Uterus (tissue), 2 donors: ENCODE results near the gene BCAR3.

Source experiments
- POLR2A ChIP-seq, 2 donors: fragments of 450-650 bp; IDR thresholded peaks; one replicate each; pipeline ENCODE4 v1.6.1; 2016; ENCODE audit warnings: antibody characterized with exemption in 2 of 2, mild to moderate bottlenecking in 1 of 2, moderate library complexity in 1 of 2
- TF ChIP-seq, protein P1 (sequence below), 4 experiments: fragments of 200-600 bp in 2 of 4; fragments of 450-650 bp in 2 of 4; sonication (generic) in 2 of 4; IDR thresholded peaks; one replicate each; pipeline ENCODE4 v1.5.1; 2016 to 2019; ENCODE audit warnings: antibody characterized with exemption in 4 of 4, mild to moderate bottlenecking in 2 of 4, moderate library complexity in 1 of 4

- no peak for TF ChIP-seq POLR2A (IDR thresholded peaks at IDR 0.05)
- TF ChIP-seq, protein P1, sequence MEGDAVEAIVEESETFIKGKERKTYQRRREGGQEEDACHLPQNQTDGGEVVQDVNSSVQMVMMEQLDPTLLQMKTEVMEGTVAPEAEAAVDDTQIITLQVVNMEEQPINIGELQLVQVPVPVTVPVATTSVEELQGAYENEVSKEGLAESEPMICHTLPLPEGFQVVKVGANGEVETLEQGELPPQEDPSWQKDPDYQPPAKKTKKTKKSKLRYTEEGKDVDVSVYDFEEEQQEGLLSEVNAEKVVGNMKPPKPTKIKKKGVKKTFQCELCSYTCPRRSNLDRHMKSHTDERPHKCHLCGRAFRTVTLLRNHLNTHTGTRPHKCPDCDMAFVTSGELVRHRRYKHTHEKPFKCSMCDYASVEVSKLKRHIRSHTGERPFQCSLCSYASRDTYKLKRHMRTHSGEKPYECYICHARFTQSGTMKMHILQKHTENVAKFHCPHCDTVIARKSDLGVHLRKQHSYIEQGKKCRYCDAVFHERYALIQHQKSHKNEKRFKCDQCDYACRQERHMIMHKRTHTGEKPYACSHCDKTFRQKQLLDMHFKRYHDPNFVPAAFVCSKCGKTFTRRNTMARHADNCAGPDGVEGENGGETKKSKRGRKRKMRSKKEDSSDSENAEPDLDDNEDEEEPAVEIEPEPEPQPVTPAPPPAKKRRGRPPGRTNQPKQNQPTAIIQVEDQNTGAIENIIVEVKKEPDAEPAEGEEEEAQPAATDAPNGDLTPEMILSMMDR (IDR thresholded peaks at IDR 0.05), result no peak
These were observed 99.5 kb downstream of the BCAR3 start for GRCh38 chr1:93581917-93582850.
